ENCODE measurements around the gene PARP3.

The PARP3 gene

GRCh38 chr3:51943451-51944391 lies 1.6 kb downstream of the PARP3 start:
- no peak for TF ChIP-seq EP300 (IDR thresholded peaks at IDR 0.05; ENCODE audit: borderline replicate concordance)
- TF ChIP-seq TEAD4 (IDR thresholded peaks at IDR 0.05), result no peak
- TF ChIP-seq TCF12 (IDR thresholded peaks at IDR 0.05; ENCODE audit: low read depth), result no peak
- TF ChIP-seq, protein P1, sequence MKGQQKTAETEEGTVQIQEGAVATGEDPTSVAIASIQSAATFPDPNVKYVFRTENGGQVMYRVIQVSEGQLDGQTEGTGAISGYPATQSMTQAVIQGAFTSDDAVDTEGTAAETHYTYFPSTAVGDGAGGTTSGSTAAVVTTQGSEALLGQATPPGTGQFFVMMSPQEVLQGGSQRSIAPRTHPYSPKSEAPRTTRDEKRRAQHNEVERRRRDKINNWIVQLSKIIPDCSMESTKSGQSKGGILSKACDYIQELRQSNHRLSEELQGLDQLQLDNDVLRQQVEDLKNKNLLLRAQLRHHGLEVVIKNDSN (IDR thresholded peaks at IDR 0.05), result no peak
- no peak for TF ChIP-seq EGR1 (IDR thresholded peaks at IDR 0.05)
- no peak for TF ChIP-seq RAD21 (IDR thresholded peaks at IDR 0.05; ENCODE audit: low read depth)
- TF ChIP-seq YY1 (IDR thresholded peaks at IDR 0.05; ENCODE audit: low read depth), result no peak
- no peak for TF ChIP-seq ZBTB7A (IDR thresholded peaks at IDR 0.05; ENCODE audit: low read depth)
- TF ChIP-seq REST (IDR thresholded peaks at IDR 0.05; ENCODE audit: low read depth), result no peak
- TF ChIP-seq CREB1 (IDR thresholded peaks at IDR 0.05; ENCODE audit: low read depth), result no peak
- no peak for TF ChIP-seq FOXM1 (IDR thresholded peaks at IDR 0.05; ENCODE audit: borderline replicate concordance, low read depth)
- no peak for TF ChIP-seq MAX (IDR thresholded peaks at IDR 0.05)

- no peak for TF ChIP-seq FOXM1 (IDR thresholded peaks at IDR 0.05; ENCODE audit: borderline replicate concordance, low read depth)
- TF ChIP-seq ZBTB7A (IDR thresholded peaks at IDR 0.05; ENCODE audit: low read depth), result no peak
- TF ChIP-seq TCF12 (IDR thresholded peaks at IDR 0.05; ENCODE audit: low read depth), result no peak
- TF ChIP-seq EGR1 (IDR thresholded peaks at IDR 0.05), result no peak
- no peak for TF ChIP-seq CEBPB (IDR thresholded peaks at IDR 0.05)
- TF ChIP-seq MAX (IDR thresholded peaks at IDR 0.05), result no peak
- TF ChIP-seq TEAD4 (IDR thresholded peaks at IDR 0.05), result no peak
- TF ChIP-seq TAF1 (IDR thresholded peaks at IDR 0.05; ENCODE audit: low read depth), result no peak
- no peak for TF ChIP-seq CREB1 (IDR thresholded peaks at IDR 0.05; ENCODE audit: low read depth)
- TF ChIP-seq NFIC (IDR thresholded peaks at IDR 0.05), result no peak
- TF ChIP-seq RAD21 (IDR thresholded peaks at IDR 0.05; ENCODE audit: low read depth), result no peak
- no peak for TF ChIP-seq EP300 (IDR thresholded peaks at IDR 0.05; ENCODE audit: borderline replicate concordance)
- TF ChIP-seq, protein P1 (IDR thresholded peaks at IDR 0.05), result no peak
- no peak for TF ChIP-seq YY1 (IDR thresholded peaks at IDR 0.05; ENCODE audit: low read depth)
Measured at GRCh38 chr3:51944451-51945021, 2.4 kb downstream of the PARP3 start.

GRCh38 chr3:51945031-51945840 lies 3.1 kb downstream of the PARP3 start:
- TF ChIP-seq TCF12 (IDR thresholded peaks at IDR 0.05; ENCODE audit: low read depth) (no peak), EP300 (IDR thresholded peaks at IDR 0.05; ENCODE audit: borderline replicate concordance) (no peak), MAX (IDR thresholded peaks at IDR 0.05) (no peak)

- no peak for TF ChIP-seq EP300 (IDR thresholded peaks at IDR 0.05; ENCODE audit: borderline replicate concordance)
- no peak for TF ChIP-seq REST (IDR thresholded peaks at IDR 0.05; ENCODE audit: low read depth)
Measured at GRCh38 chr3:51945926-51946705, 4.0 kb downstream of the PARP3 start.
